Right cardiac atrium (tissue), 5 donors: Measurements from ENCODE around the gene RAMACL. TPM values are rescaled to one million over a fixed set of nuclear protein-coding genes. Genes with fewer than 3 reads are reported as not detected.
A peak's percentile ranks its signal among the peaks of the same experiment; 100 is the strongest.

Experiments used
- ATAC-seq, 2 donors: fragments of 200-7000 bp; cut with Tn5 transposase; one replicate each; pipeline versions ENCODE4 v1.8.0 to v1.9.1; 2020; ENCODE audit warnings: moderate library complexity in 2 of 2, mild to moderate bottlenecking in 1 of 2
- DNase-seq, 3 donors: peaks; one replicate each; pipeline ENCODE4 v3.0.0-alpha.2; 2020
- H3K27ac ChIP-seq: one replicate; pipeline ENCODE4 v1.5.1; 2013; ENCODE audit warnings: mild to moderate bottlenecking, low read length, control low read depth, moderate library complexity
- H3K27me3 ChIP-seq: one replicate; pipeline ENCODE4 v1.6.1; 2013; ENCODE audit not compliant: control insufficient read depth, insufficient read depth
- H3K4me1 ChIP-seq: one replicate; pipeline ENCODE4 v1.6.1; 2013; ENCODE audit warnings: low read length; ENCODE audit not compliant: control insufficient read depth, insufficient read depth
- H3K4me3 ChIP-seq: one replicate; pipeline ENCODE4 v1.5.1; 2013; ENCODE audit warnings: low read length, control low read depth
- H3K9me3 ChIP-seq: one replicate; pipeline ENCODE4 v1.6.1; 2013; ENCODE audit warnings: low read length; ENCODE audit not compliant: control insufficient read depth
- WGBS: extraction: QIAGEN DNeasy Blood & Tissue Kit; methylation state at CpG from one replicate; pipeline ENCODE4 v1.1.7; 2013; 5-methylcytosine and 5-hydroxymethylcytosine counted together
- intact Hi-C, 4 donors: fragments of 100-400 bp; cut with DNase I; formaldehyde crosslinking; loops; one replicate each; pipeline versions ENCODE4 v1.11.0 to v1.14.0; 2022 to 2023
- polyA plus RNA-seq: library from polyadenylated mRNA; stranded (reverse); fragments of 200-250 nt; gene quantifications from one replicate; pipeline ENCODE4 v1.2.3, GENCODE V29; 2013
- total RNA-seq, 4 donors: library from RNA; stranded (reverse); fragmentation: NEBNext Ultra II Directional; extraction: Animal tissue kit (Norgen Biotek cat#: 25700); gene quantifications; one replicate each; pipeline ENCODE4 v1.2.1, GENCODE V29; 2021
- donor health status: healthy with polysubstance abuse.
- donor health status: DM: no; HTN: yes; CAD: no.
- donor health status: DM: no; HTN: no; CAD: no.
- donor health status: DM: no; HTN: yes; CAD: no; lungs with severe emphysema.
- donor health status: DM: yes; HTN: yes; CAD: no.

RAMACL gene
- total and polyA plus RNA-seq, 5 donors: 0.31 to 1.0 (median 0.47) TPM

GRCh38 chr6:166605752-166606151 lies 19.3 kb upstream of the RAMACL start:
- ATAC-seq (no peak), DNase-seq (no peak)
- 91% methylated on average over 6 of the region's 6 CpGs for WGBS
- no peaks in the 10 kb centered on the region for H3K9me3 ChIP-seq
- no peak overlapping the region for H3K27ac ChIP-seq
- no peak overlapping the region for H3K4me3 ChIP-seq
- H3K4me1 ChIP-seq: no peaks in the 10 kb centered on the region
- no peaks in the 10 kb centered on the region for H3K27me3 ChIP-seq
- intact Hi-C loops: no loop called here

- Histone ChIP-seq H3K27ac (no peak overlapping the region), H3K4me3 (no peak overlapping the region), H3K27me3 (no peaks in the 10 kb centered on the region), H3K9me3 (no peaks in the 10 kb centered on the region), H3K4me1 (no peaks in the 10 kb centered on the region)
- intact Hi-C loops: no loop called here
- ATAC-seq (no peak), DNase-seq (no peak)
- 93% methylated on average over 6 of the region's 6 CpGs for WGBS
Measured at GRCh38 chr6:166604911-166605310, 18.4 kb upstream of the RAMACL start.

- H3K27me3 ChIP-seq: no peaks in the 10 kb centered on the region
- no peak overlapping the region for H3K4me3 ChIP-seq
- 97% methylated on average over 9 of the region's 9 CpGs for WGBS
- DNase-seq: peak in 1 of 3 donors; percentile 30
- peaks cover 1% of the 10 kb centered on the region for H3K4me1 ChIP-seq
- no peaks in the 10 kb centered on the region for H3K9me3 ChIP-seq
- no peak overlapping the region for H3K27ac ChIP-seq
- no peak for ATAC-seq
- intact Hi-C loops: no loop called here
Measured at GRCh38 chr6:166604328-166604727, 17.9 kb upstream of the RAMACL start.

DNA sequence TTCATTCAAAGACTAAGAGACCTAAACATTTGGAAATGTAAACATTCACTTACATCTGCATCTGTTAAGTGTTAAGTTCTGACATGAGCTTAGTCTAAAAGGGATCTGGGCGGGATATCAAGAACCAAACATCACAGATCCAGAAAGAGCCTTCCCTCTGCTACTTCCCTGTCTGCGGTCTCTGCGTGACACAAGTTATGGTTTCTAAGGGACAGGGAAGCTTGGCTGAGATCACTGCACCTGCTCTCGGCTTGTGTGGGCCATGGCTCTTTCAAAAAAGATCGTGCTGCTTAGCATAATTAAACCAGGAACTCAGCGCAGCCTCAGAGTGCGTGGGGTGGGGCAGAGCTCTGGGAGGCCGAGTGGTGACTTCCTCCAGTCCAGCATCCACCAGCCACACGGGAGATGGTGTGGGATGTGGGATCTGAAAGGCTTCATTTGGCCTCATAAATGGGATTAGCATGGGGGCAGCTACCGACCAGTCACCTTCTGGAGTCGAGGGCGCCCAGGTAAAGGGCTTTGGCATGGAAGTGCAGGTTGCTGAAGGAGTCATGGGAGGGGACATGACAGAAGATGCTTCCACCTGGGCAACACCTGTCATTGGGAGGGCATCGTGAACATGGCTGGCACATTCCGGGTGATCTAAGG lies 16.7 kb upstream of the RAMACL start:
- intact Hi-C loops: no loop called here
- H3K27ac ChIP-seq: no peak overlapping the region
- ATAC-seq (no peak), DNase-seq (no peak)
- H3K4me1 ChIP-seq: peaks cover 4% of the 10 kb centered on the region
- WGBS: 91% methylated on average over 14 of the region's 14 CpGs
- H3K27me3 ChIP-seq: no peaks in the 10 kb centered on the region
- H3K9me3 ChIP-seq: no peaks in the 10 kb centered on the region
- no peak overlapping the region for H3K4me3 ChIP-seq

DNA sequence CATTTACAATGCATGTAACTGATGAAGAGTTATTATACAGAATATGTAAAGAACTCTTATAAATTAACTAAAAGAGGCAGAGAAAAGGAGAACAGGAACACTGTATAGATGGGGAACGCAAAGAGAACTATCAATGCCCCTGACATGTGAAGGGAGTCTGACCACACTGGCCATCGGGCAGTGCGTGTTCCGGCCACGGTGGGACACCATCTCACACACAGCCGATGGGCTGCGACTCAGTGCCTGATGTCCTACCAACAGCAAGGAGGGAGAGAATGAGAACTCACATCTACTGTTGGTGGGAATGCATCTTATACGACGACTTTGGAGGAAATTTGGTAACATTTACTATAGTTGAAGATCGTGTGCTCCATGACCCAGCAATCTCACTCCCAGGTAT lies 15.5 kb upstream of the RAMACL start:
- ATAC-seq (no peak), DNase-seq (no peak)
- intact Hi-C loops: no loop called here
- H3K4me1 ChIP-seq: peaks cover 4% of the 10 kb centered on the region
- WGBS: 98% methylated on average over 10 of the region's 10 CpGs
- H3K9me3 ChIP-seq: no peaks in the 10 kb centered on the region
- H3K4me3 ChIP-seq: no peak overlapping the region
- no peak overlapping the region for H3K27ac ChIP-seq
- no peaks in the 10 kb centered on the region for H3K27me3 ChIP-seq

- intact Hi-C loops: no loop called here
Measured at GRCh38 chr6:166600931-166601330, 14.5 kb upstream of the RAMACL start.

DNA sequence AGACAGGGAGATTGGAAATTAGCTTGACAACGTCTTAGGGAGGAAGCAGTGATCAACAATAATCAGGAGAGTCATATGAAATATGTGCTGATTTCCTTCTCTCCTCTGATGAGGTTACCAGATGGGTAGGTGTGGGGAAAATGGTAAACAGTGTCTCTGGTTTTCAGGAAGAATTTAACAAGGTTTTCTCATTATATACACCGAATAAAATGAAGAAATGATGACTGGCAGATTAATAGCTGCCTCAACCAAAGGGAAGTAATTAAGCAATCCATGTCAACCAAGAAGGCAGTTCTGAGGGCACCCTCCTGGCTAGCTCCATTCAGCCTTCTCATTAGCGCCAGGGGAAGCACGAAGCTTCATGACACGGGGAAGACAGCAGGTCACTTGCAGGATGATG lies 12.7 kb upstream of the RAMACL start:
- no peak for ATAC-seq
- Histone ChIP-seq H3K4me3 (no peak overlapping the region), H3K9me3 (no peaks in the 10 kb centered on the region), H3K4me1 (peaks cover 4% of the 10 kb centered on the region), H3K27ac (peak overlapping the region; percentile 45), H3K27me3 (no peaks in the 10 kb centered on the region)
- intact Hi-C loops: no loop called here
- no peak for DNase-seq
- 61% methylated on average over 5 of the region's 5 CpGs for WGBS

More at GRCh38 chr6:166600931-166601330, 14.5 kb upstream of the RAMACL start:
- ATAC-seq: no peak
- H3K4me1 ChIP-seq: peaks cover 4% of the 10 kb centered on the region
- no peaks in the 10 kb centered on the region for H3K27me3 ChIP-seq
- H3K4me3 ChIP-seq: no peak overlapping the region
- no peaks in the 10 kb centered on the region for H3K9me3 ChIP-seq
- no peak for DNase-seq
- no peak overlapping the region for H3K27ac ChIP-seq
- WGBS: 75% methylated on average over 2 of the region's 2 CpGs

- ATAC-seq (peak; percentile 92 to 98), DNase-seq (peak; percentile 66 to 76 (median 69))
- 51% methylated on average over 11 of the region's 11 CpGs for WGBS
- no peaks in the 10 kb centered on the region for H3K27me3 ChIP-seq
- H3K27ac ChIP-seq: peak overlapping the region; percentile 99
- peaks cover 4% of the 10 kb centered on the region for H3K4me1 ChIP-seq
- no peak overlapping the region for H3K4me3 ChIP-seq
- no peaks in the 10 kb centered on the region for H3K9me3 ChIP-seq
- intact Hi-C loops: no loop called here
Measured at GRCh38 chr6:166598441-166599138, 12.1 kb upstream of the RAMACL start.

GRCh38 chr6:166597711-166598440 lies 11.4 kb upstream of the RAMACL start:
- intact Hi-C loops: no loop called here
- no peak overlapping the region for H3K4me3 ChIP-seq
- H3K27ac ChIP-seq: peak overlapping the region; percentile 54
- DNase-seq (no peak), ATAC-seq (no peak)
- H3K4me1 ChIP-seq: peaks cover 4% of the 10 kb centered on the region
- H3K9me3 ChIP-seq: no peaks in the 10 kb centered on the region
- no peaks in the 10 kb centered on the region for H3K27me3 ChIP-seq
- WGBS: 75% methylated on average over 10 of the region's 10 CpGs

- no peak for ATAC-seq
- Histone ChIP-seq H3K4me3 (no peak overlapping the region), H3K27ac (no peak overlapping the region), H3K27me3 (no peaks in the 10 kb centered on the region), H3K9me3 (no peaks in the 10 kb centered on the region), H3K4me1 (peaks cover 4% of the 10 kb centered on the region)
- peak in 1 of 3 donors; percentile 26 for DNase-seq
- 93% methylated on average over 15 of the region's 15 CpGs for WGBS
- intact Hi-C loops: no loop called here
Measured at GRCh38 chr6:166596776-166597507, 10.5 kb upstream of the RAMACL start.

GRCh38 chr6:166595949-166596348 lies 9.5 kb upstream of the RAMACL start:
- ATAC-seq (no peak), DNase-seq (no peak)
- Histone ChIP-seq H3K4me3 (no peak overlapping the region), H3K27ac (no peak overlapping the region), H3K27me3 (no peaks in the 10 kb centered on the region), H3K4me1 (peaks cover 4% of the 10 kb centered on the region), H3K9me3 (no peaks in the 10 kb centered on the region)
- WGBS: 83% methylated on average over 6 of the region's 6 CpGs
- intact Hi-C loops: no loop called here
